GM12892 (cell line): ENCODE results near the gene PRM1.

Experiments used
- DNase-seq: peaks from one replicate; pipeline ENCODE4 v3.0.0; 2011; ENCODE audit not compliant: insufficient read length
- FAIRE-seq: peaks from 2 replicates; lab custom pipeline; 2011; peaks lifted over from hg19 to GRCh38; lab: Jason Lieb, UNC
- POLR2A ChIP-seq: IDR thresholded peaks from 2 replicates; pipeline ENCODE4 v1.6.1; 2011; ENCODE audit warnings: low read depth, low read length, control low read depth
- POLR2AphosphoS5 ChIP-seq: IDR thresholded peaks from 2 replicates; pipeline ENCODE4 v1.6.1; 2011; ENCODE audit warnings: low read depth, low read length, control low read depth
- TAF1 ChIP-seq: IDR thresholded peaks from 2 replicates; pipeline ENCODE4 v1.6.1; 2011; ENCODE audit warnings: low read depth, mild to moderate bottlenecking, control low read depth, low read length, borderline replicate concordance

The PRM1 gene

GRCh38 chr16:11310997-11311561, 29.9 kb upstream of the PRM1 start:
- DNase-seq = no peak
- TF ChIP-seq POLR2AphosphoS5 = no peak
- no peak for TF ChIP-seq POLR2A
- TF ChIP-seq TAF1 = no peak
- peak; percentile 83 for FAIRE-seq

GRCh38 chr16:11310634-11310977, 29.5 kb upstream of the PRM1 start:
- no peak for DNase-seq
- TF ChIP-seq POLR2A (no peak), TAF1 (no peak), POLR2AphosphoS5 (no peak)
- FAIRE-seq = peak; percentile 21

GRCh38 chr16:11309895-11310633, 28.9 kb upstream of the PRM1 start:
- no peak for DNase-seq
- FAIRE-seq = no peak
- no peak for TF ChIP-seq POLR2AphosphoS5
- TF ChIP-seq TAF1 = no peak
- no peak for TF ChIP-seq POLR2A

- DNase-seq (peak; percentile 50), FAIRE-seq (peak; percentile 61)
- TF ChIP-seq TAF1 (no peak), POLR2AphosphoS5 (peak; percentile 70; the same call in 1 of the 2 replicates)
Measured at GRCh38 chr16:11308493-11309283, 27.6 kb upstream of the PRM1 start.

- DNase-seq (no peak), FAIRE-seq (no peak)
- no peak for TF ChIP-seq POLR2AphosphoS5
- TF ChIP-seq TAF1 = no peak
- TF ChIP-seq POLR2A = no peak
Measured at GRCh38 chr16:11307639-11308492, 26.7 kb upstream of the PRM1 start.

- TF ChIP-seq POLR2A = no peak
Measured at GRCh38 chr16:11306997-11307638, 26.0 kb upstream of the PRM1 start.

GRCh38 chr16:11306381-11306780, 25.3 kb upstream of the PRM1 start:
- TF ChIP-seq POLR2AphosphoS5 (no peak), POLR2A (no peak), TAF1 (no peak)
- FAIRE-seq (no peak), DNase-seq (no peak)

More at GRCh38 chr16:11306997-11307638, 26.0 kb upstream of the PRM1 start:
- no peak for DNase-seq
- no peak for FAIRE-seq

DNA sequence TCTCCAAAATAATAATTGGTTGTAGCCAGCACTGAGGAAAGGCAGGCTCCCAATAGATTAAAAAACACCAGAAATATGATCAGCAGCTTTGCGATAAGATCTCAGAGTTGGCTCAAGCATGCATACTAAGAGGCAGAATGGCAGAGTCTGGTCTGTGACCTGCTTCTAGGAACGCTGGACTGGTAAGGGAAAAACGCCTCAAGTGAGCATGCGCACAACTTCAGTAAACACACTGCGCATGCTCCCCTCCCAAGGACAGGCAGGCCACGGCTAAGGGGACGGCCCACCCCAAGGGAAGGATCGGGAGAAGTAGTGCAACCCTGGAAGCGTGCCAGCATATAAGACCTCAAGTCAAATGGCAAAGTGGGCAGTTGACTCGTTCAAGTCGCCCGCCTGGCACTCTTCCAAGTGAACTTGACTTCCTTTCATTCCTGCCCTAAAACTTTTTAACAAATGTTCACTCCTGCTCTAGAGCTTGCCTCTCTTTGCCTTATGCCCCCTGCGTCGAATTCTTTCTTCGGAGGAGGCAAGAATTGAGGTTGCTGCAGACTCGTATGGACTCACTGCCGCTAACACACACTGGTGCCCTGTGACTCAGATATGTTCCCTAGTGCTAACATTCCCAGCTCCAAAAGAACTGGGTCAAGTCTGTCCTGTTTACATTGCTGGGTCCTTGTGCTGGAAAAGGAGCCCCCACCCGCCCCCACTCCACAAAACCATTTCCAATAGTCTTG, 22.4 kb upstream of the PRM1 start:
- TF ChIP-seq POLR2A (no peak), TAF1 (no peak), POLR2AphosphoS5 (no peak)
- DNase-seq (no peak), FAIRE-seq (no peak)

DNA sequence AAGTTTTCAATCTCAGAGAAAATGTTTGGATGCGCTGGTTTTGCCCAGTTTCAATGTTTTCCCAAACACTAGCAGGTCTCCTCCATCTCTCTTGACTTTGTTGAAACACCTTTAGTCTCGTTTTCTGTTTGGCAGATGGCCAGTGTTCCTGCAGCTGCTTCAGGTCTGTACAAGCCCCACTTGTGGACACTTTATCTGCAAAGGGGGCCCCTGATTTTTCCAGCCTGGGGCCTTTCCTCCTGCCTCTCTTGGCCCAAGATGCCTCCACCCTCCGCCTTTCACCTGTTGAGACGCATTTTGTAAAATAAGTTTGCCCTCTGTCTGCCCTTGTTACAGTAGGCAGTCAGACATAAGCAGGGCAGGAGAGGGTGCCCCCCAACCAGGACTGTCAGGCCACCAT, 21.8 kb upstream of the PRM1 start:
- TF ChIP-seq POLR2AphosphoS5 = no peak
- no peak for TF ChIP-seq TAF1
- no peak for TF ChIP-seq POLR2A
- DNase-seq (no peak), FAIRE-seq (no peak)
